ENCODE measurements around the gene MEGF11. TPM values are rescaled to one million over a fixed set of nuclear protein-coding genes. Genes with fewer than 3 reads are reported as not detected.

MEGF11 gene
- total RNA-seq, 1 donor from 2014 or later = not detected

- ATAC-seq (ENCODE audit: poor library complexity) = peak; percentile 45
- no peak for DNase-seq
- intact Hi-C loops (cut with DNase I) = no loop called here
These were observed 215.0 kb downstream of the MEGF11 start for GRCh38 chr15:66038387-66039116.

- ATAC-seq (ENCODE audit: poor library complexity) = no peak
- intact Hi-C loops (cut with DNase I) = no loop called here
- DNase-seq = no peak
These were observed 216.7 kb downstream of the MEGF11 start for GRCh38 chr15:66036859-66037258.

- DNase-seq = no peak
- no peak for ATAC-seq (ENCODE audit: poor library complexity)
- intact Hi-C loops (cut with DNase I) = no loop called here
These were observed 217.6 kb downstream of the MEGF11 start for GRCh38 chr15:66035901-66036300.

- DNase-seq (no peak), ATAC-seq (ENCODE audit: poor library complexity) (no peak)
- intact Hi-C loops (cut with DNase I) = no loop called here
These were observed 220.4 kb downstream of the MEGF11 start for GRCh38 chr15:66033143-66033542.

GRCh38 chr15:66032006-66032405 is 221.5 kb downstream of the MEGF11 start:
- no peak for ATAC-seq (ENCODE audit: poor library complexity)
- intact Hi-C loops (cut with DNase I) = no loop called here
- no peak for DNase-seq

- no peak for ATAC-seq (ENCODE audit: poor library complexity)
- intact Hi-C loops (cut with DNase I) = no loop called here
- no peak for DNase-seq
These were observed 222.9 kb downstream of the MEGF11 start for GRCh38 chr15:66030650-66031049.

GRCh38 chr15:66029650-66030049 is 223.9 kb downstream of the MEGF11 start:
- intact Hi-C loops (cut with DNase I) = no loop called here
- DNase-seq = no peak
- ATAC-seq (ENCODE audit: poor library complexity) = no peak

GRCh38 chr15:66027268-66027805 is 226.2 kb downstream of the MEGF11 start:
- intact Hi-C loops (cut with DNase I) = no loop called here
- ATAC-seq (ENCODE audit: poor library complexity) (no peak), DNase-seq (no peak)

GRCh38 chr15:66025972-66026371 is 227.6 kb downstream of the MEGF11 start:
- DNase-seq = no peak
- intact Hi-C loops (cut with DNase I) = no loop called here
- no peak for ATAC-seq (ENCODE audit: poor library complexity)

GRCh38 chr15:66025015-66025452 is 228.5 kb downstream of the MEGF11 start:
- DNase-seq = no peak
- no peak for ATAC-seq (ENCODE audit: poor library complexity)
- intact Hi-C loops (cut with DNase I) = no loop called here

GRCh38 chr15:66024116-66024515 is 229.4 kb downstream of the MEGF11 start:
- ATAC-seq (ENCODE audit: poor library complexity) (no peak), DNase-seq (no peak)
- intact Hi-C loops (cut with DNase I) = no loop called here

- DNase-seq = no peak
- intact Hi-C loops (cut with DNase I) = no loop called here
- no peak for ATAC-seq (ENCODE audit: poor library complexity)
These were observed 230.1 kb downstream of the MEGF11 start for GRCh38 chr15:66023311-66023972.

GRCh38 chr15:66022163-66022525 is 231.4 kb downstream of the MEGF11 start:
- DNase-seq (no peak), ATAC-seq (ENCODE audit: poor library complexity) (no peak)
- intact Hi-C loops (cut with DNase I) = no loop called here

GRCh38 chr15:66021496-66022162 is 231.9 kb downstream of the MEGF11 start:
- ATAC-seq (ENCODE audit: poor library complexity) = no peak
- intact Hi-C loops (cut with DNase I) = no loop called here
- no peak for DNase-seq

GRCh38 chr15:66019826-66020398 is 233.6 kb downstream of the MEGF11 start:
- intact Hi-C loops (cut with DNase I) = no loop called here
- ATAC-seq (ENCODE audit: poor library complexity) (no peak), DNase-seq (no peak)

- intact Hi-C loops (cut with DNase I) = no loop called here
- no peak for ATAC-seq (ENCODE audit: poor library complexity)
- no peak for DNase-seq
These were observed 234.2 kb downstream of the MEGF11 start for GRCh38 chr15:66019368-66019767.

- intact Hi-C loops (cut with DNase I) = no loop called here
- ATAC-seq (ENCODE audit: poor library complexity) (no peak), DNase-seq (no peak)
These were observed 235.1 kb downstream of the MEGF11 start for GRCh38 chr15:66018488-66018797.

GRCh38 chr15:66017792-66018487 is 235.6 kb downstream of the MEGF11 start:
- ATAC-seq (ENCODE audit: poor library complexity) = no peak
- no peak for DNase-seq
- intact Hi-C loops (cut with DNase I) = no loop called here

- intact Hi-C loops (cut with DNase I) = no loop called here
- no peak for DNase-seq
- no peak for ATAC-seq (ENCODE audit: poor library complexity)
These were observed 236.6 kb downstream of the MEGF11 start for GRCh38 chr15:66017000-66017399.

All from Right ventricle myocardium superior (tissue), 1 donor.